Pulmonary artery endothelial cell (primary cell): ENCODE results near the gene CASKIN1. TPM values are rescaled to one million over a fixed set of nuclear protein-coding genes. Genes with fewer than 3 reads are reported as not detected.
"Not testable (repeated sequence)": the region's sequence is repeated elsewhere in the genome, so short reads cannot be mapped to it uniquely, and the experiment has no call there.

Experiments used
- DNase-seq: peaks from one replicate; pipeline ENCODE4 v3.0.0-alpha.2; 2011; ENCODE audit warnings: low read depth, low spot score
- total RNA-seq: library from RNA; depleted of rRNA; stranded (reverse); fragments of >200 nt; gene quantifications from 2 replicates; pipeline ENCODE4 v1.2.3, GENCODE V29; 2014

CASKIN1 gene, protein sequence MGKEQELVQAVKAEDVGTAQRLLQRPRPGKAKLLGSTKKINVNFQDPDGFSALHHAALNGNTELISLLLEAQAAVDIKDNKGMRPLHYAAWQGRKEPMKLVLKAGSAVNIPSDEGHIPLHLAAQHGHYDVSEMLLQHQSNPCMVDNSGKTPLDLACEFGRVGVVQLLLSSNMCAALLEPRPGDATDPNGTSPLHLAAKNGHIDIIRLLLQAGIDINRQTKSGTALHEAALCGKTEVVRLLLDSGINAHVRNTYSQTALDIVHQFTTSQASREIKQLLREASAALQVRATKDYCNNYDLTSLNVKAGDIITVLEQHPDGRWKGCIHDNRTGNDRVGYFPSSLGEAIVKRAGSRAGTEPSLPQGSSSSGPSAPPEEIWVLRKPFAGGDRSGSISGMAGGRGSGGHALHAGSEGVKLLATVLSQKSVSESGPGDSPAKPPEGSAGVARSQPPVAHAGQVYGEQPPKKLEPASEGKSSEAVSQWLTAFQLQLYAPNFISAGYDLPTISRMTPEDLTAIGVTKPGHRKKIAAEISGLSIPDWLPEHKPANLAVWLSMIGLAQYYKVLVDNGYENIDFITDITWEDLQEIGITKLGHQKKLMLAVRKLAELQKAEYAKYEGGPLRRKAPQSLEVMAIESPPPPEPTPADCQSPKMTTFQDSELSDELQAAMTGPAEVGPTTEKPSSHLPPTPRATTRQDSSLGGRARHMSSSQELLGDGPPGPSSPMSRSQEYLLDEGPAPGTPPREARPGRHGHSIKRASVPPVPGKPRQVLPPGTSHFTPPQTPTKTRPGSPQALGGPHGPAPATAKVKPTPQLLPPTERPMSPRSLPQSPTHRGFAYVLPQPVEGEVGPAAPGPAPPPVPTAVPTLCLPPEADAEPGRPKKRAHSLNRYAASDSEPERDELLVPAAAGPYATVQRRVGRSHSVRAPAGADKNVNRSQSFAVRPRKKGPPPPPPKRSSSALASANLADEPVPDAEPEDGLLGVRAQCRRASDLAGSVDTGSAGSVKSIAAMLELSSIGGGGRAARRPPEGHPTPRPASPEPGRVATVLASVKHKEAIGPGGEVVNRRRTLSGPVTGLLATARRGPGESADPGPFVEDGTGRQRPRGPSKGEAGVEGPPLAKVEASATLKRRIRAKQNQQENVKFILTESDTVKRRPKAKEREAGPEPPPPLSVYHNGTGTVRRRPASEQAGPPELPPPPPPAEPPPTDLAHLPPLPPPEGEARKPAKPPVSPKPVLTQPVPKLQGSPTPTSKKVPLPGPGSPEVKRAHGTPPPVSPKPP (N-terminal part only)
- total RNA-seq, result 0.04 and 0.26 TPM in 2 replicates

GRCh38 chr16:2196162-2196980, at the start of gene CASKIN1:
Gene CASKIN1 (minus strand): TSS chr16:2196605. CDS start chr16:2196432, 173 bp downstream.
- DNase-seq, result no peak

- DNase-seq, result no peak
These were observed 48.8 kb upstream of the CASKIN1 start for GRCh38 chr16:2244926-2245795.

DNA sequence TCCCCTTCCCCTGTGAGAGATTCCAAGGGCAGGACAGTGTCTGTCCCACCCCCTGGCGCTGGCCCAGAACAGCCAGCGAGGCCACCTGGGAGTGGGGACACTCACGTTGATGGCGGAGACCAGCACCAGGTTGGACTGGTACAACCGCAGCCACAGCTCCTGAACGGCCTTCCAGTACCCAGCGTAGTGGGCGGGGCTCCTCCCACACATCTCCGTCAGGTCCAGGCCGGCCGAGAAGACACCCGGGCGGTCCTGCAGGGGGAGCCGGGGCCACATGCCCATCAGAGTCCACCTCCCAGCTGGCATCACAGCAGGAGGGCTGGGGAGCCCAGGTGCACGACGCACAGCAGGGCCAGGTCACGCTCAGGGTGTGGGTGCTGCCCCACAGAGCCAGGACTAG, 47.9 kb upstream of the CASKIN1 start:
- DNase-seq, result no peak

DNA sequence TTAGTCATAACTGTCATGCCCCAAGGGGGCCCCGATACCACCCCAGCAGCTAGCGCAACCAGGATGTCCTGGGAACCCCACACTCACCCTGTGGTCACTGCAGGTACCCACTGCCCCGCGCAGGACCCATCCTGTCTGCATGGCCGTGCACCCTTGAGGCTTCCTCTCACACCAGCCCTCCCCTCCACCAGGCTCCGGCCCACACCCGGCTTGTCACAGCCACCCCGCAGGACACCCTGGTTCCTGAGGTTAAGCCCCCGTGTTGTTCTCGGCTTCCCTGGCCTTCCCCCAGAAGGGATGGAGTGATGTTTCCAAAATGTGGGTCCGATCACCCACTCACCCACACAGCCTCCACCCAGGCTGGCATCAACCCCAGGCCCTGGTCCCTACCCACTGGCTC, 47.4 kb upstream of the CASKIN1 start:
- no peak for DNase-seq

GRCh38 chr16:2243031-2243528, 46.7 kb upstream of the CASKIN1 start:
- no peak for DNase-seq

GRCh38 chr16:2242598-2242997, 46.2 kb upstream of the CASKIN1 start:
- DNase-seq, result no peak

GRCh38 chr16:2240331-2240730, 43.9 kb upstream of the CASKIN1 start:
- not testable (repeated sequence) for DNase-seq

- DNase-seq, result no peak
These were observed 42.7 kb upstream of the CASKIN1 start for GRCh38 chr16:2238838-2239675.

- DNase-seq, result no peak
These were observed 41.9 kb upstream of the CASKIN1 start for GRCh38 chr16:2238150-2238837.

DNA sequence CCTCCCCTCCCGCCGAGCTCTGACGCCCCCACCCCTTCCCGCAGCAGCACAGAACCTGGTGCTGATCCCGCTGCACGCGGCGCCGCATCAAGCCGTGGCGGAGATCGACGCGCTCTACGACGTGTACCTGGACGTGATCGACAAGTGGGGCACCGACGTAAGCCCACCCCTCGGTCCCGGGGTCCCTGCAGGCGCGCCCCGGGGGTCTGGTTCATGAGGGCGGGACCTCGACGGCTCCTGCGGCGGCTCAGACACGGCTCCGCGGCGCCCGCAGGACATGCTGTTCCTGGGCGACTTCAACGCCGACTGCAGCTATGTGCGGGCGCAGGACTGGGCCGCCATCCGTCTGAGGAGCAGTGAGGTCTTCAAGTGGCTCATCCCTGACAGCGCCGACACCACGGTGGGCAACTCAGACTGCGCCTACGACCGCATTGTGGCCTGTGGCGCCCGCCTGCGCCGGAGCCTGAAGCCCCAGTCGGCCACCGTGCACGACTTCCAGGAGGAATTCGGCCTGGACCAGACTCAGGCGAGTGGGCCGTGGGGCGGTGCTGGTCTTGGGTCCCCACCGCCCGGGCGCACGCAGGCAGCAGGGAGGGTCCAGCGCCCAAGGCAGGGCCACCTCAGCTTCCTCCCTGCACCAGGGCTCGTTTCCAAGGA, 41.2 kb upstream of the CASKIN1 start:
- no peak for DNase-seq

DNA sequence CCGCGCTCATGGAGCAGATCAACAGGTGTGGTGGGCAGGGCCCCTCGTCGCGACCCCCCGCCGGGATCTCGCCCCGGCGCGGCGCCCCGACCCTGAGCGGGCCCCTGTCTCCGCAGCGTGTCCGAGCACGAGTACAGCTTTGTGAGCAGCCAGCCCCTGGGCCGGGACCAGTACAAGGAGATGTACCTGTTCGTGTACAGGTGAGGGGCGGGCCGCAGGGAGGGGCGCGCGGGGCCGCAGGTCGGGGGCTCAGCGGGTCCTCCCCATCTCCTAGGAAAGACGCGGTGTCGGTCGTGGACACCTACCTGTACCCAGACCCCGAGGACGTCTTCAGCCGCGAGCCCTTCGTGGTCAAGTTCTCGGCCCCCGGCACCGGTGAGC, 40.7 kb upstream of the CASKIN1 start:
- DNase-seq, result no peak

DNA sequence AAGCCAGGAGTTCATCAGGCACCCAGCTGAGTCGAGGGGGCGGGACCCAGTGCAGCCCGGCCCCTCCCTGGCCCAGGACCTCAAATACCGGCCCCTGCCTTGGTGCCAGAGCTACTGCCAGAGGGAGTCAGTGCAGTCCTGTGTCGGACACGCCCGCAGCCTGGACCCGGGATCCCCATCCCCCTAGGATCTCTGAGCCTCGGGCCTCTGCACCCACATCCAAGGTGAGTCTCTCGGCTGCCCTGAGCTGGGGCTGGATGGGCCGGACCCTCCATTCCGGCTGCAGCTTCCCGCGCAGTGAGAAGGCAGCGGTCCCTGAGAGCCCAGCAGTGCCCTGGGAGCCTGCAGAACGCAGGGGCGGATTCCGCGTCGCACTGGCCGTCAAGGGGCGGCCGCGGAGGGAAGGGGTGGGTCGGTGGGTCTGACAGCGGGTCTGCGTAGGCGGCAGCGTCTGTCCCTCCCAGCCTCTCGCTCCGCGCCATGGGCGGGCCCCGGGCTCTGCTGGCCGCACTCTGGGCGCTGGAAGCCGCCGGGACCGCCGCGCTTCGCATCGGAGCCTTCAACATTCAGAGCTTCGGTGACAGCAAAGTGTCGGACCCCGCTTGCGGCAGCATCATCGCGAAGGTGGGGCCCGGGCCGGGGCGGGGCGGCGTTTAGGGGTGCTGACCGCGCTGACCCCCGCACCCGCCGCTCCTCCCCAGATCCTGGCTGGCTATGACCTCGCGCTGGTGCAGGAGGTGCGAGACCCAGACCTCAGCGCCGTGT, 40.1 kb upstream of the CASKIN1 start, which contains the start of gene DNASE1L2:
Gene DNASE1L2 (plus strand): TSS at position 108 of the 765 bp plus-strand sequence. CDS start 373 bp downstream, at position 481.
- no peak for DNase-seq

GRCh38 chr16:2235695-2236336, 39.4 kb upstream of the CASKIN1 start:
- DNase-seq, result no peak

DNA sequence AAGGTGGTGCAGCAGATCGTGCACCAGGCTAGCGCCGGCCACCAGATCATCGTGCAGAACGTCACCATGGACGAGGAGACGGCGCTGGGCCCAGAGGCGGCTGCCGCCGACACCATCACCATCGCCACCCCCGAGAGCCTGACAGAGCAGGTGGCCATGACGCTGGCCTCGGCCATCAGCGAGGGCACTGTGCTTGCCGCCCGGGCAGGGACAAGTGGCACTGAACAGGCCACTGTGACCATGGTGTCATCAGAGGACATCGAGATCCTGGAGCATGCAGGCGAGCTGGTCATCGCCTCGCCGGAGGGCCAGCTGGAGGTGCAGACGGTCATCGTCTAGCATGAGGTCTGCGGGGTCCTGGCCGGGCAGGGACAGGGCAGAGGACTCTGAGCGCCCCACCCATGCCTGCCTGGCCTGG, 38.8 kb upstream of the CASKIN1 start:
- no peak for DNase-seq

DNA sequence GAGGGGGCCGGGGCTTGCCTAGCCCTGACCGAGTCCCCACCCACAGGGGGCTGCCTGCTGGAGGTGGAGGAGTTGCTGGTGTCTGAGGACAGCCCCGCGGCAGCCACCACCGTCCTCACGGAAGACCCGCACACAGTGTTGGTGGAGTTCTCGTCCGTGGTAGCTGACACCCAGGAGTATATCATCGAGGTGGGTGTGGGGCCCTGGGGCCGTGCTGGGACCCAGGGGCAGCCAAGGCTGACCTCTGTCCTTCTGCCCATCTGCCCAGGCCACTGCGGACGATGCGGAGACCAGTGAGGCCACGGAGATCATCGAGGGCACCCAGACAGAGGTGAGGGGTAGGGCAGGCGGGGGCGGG, 38.4 kb upstream of the CASKIN1 start:
- DNase-seq, result no peak
